Common myeloid progenitor, CD34-positive (primary cell): ENCODE results near the gene NR5A2.

ENCODE experiments used
- CTCF ChIA-PET: fragments of 350-600 bp; sonication (Branson Sonifier 250); formaldehyde crosslinking; loops from one replicate; lab custom pipeline; 2021; ENCODE audit warnings: antibody characterized with exemption; lab: Charles Lee
- POLR2A ChIA-PET: fragments of 350-600 bp; sonication (Branson Sonifier 250); formaldehyde crosslinking; loops from one replicate; lab custom pipeline; 2021; ENCODE audit warnings: antibody characterized with exemption; lab: Charles Lee
- DNase-seq, 3 donors: peaks; one replicate each; pipeline versions ENCODE4 v3.0.0 to v3.0.0-alpha.2; 2013
- H3K27ac ChIP-seq, 2 experiments: 1 replicate in 1 of 2; 2 replicates in 1 of 2; pipeline ENCODE4 v1.7.0; 2013; ENCODE audit warnings: inconsistent platforms in 2 of 2, low read length in 2 of 2, mild to moderate bottlenecking in 2 of 2, low read depth in 1 of 2, moderate library complexity in 1 of 2; ENCODE audit not compliant: severe bottlenecking in 2 of 2, insufficient read depth in 1 of 2, poor library complexity in 1 of 2
- H3K27me3 ChIP-seq, 5 experiments: replicated peaks in 2 of 5; 1 replicate in 3 of 5; 2 replicates in 2 of 5; pipeline versions ENCODE4 v1.6.1 to v1.7.0; 2013; ENCODE audit warnings: low read length in 4 of 5, mild to moderate bottlenecking in 2 of 5, moderate library complexity in 2 of 5, inconsistent platforms in 1 of 5; ENCODE audit not compliant: insufficient read depth in 5 of 5, control insufficient read depth in 4 of 5
- H3K36me3 ChIP-seq, 4 experiments: 1 replicate in 2 of 4; 2 replicates in 2 of 4; pipeline versions ENCODE4 v1.6.1 to v1.7.0; 2013; ENCODE audit warnings: low read length in 3 of 4, control low read depth in 1 of 4, mild to moderate bottlenecking in 1 of 4; ENCODE audit not compliant: control insufficient read depth in 4 of 4, insufficient read depth in 4 of 4
- H3K4me1 ChIP-seq, 4 experiments: 1 replicate in 3 of 4; 2 replicates in 1 of 4; pipeline versions ENCODE4 v1.6.1 to v1.7.1; 2013; ENCODE audit warnings: low read length in 3 of 4, mild to moderate bottlenecking in 3 of 4, control low read depth in 1 of 4, inconsistent platforms in 1 of 4, moderate library complexity in 1 of 4; ENCODE audit not compliant: control insufficient read depth in 4 of 4, insufficient read depth in 4 of 4; ENCODE audit errors: control extremely low read depth in 1 of 4
- H3K4me3 ChIP-seq, 7 experiments: 1 replicate in 4 of 7; 2 replicates in 3 of 7; pipeline versions ENCODE4 v1.5.1 to v1.7.0; 2013; ENCODE audit warnings: mild to moderate bottlenecking in 7 of 7, low read length in 6 of 7, moderate library complexity in 6 of 7, inconsistent platforms in 2 of 7, low read depth in 2 of 7, control low read depth in 1 of 7; ENCODE audit not compliant: insufficient read depth in 4 of 7, control insufficient read depth in 1 of 7; ENCODE audit errors: extremely low read depth in 1 of 7
- H3K9me3 ChIP-seq, 5 experiments: 1 replicate in 4 of 5; 2 replicates in 1 of 5; pipeline versions ENCODE4 v1.6.1 to v1.7.1; 2013; ENCODE audit warnings: low read length in 4 of 5, mild to moderate bottlenecking in 2 of 5, inconsistent platforms in 1 of 5, low read depth in 1 of 5, moderate library complexity in 1 of 5; ENCODE audit not compliant: control insufficient read depth in 4 of 5, insufficient read depth in 2 of 5; ENCODE audit errors: control extremely low read depth in 1 of 5
- WGBS: methylation state at CpG from one replicate; pipeline ENCODE4 v1.1.5; 2013; ENCODE audit not compliant: insufficient coverage; 5-methylcytosine and 5-hydroxymethylcytosine counted together

NR5A2 gene

GRCh38 chr1:200116324-200116723 is 88.8 kb downstream of the NR5A2 start:
- no peaks in the 10 kb centered on the region for H3K4me1 ChIP-seq
- no peaks in the 10 kb centered on the region for H3K9me3 ChIP-seq
- WGBS: no CpG with 5 or more reads among the region's 1 CpG
- DNase-seq: no peak
- ChIA-PET POLR2A (no interaction called here), CTCF (no interaction called here)
- no peak overlapping the region for H3K27ac ChIP-seq
- H3K27me3 ChIP-seq: no peaks in the 10 kb centered on the region
- no peaks in the 10 kb centered on the region for H3K36me3 ChIP-seq
- H3K4me3 ChIP-seq: no peak overlapping the region

DNA sequence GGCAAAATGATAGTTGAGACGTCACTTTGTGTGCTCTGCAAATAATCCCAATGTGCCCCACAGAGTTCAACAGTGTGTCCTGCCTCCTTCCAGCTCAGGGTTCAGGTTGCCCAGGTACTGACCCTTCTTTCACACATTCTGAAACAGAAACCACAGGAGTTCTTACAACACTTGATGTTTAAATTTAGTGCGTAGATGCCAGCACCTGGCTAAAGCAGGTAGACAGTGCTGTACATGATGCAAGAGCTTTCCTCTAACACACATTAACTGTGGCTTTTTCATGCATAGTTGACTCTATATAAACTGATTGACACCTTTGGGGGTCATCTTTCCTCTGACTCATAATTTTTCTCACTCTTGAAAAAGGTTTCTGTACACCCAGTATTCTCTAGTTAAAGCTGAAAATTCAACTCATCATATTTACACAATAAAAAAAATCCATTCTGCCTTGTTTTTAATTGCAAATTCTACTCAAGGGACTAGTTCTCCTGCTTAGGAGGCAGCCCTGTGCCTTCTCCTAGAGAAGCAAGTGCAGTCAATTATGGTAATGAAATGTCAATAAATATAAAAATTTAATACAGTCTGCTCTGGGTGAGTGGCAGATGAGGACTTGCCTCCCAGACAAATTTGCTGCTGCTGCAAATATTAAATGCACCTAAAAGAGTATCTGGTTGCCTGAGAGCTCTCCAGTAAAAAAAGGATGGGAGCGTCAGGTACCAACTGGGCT is 91.4 kb downstream of the NR5A2 start:
- no peak overlapping the region for H3K4me3 ChIP-seq
- no peaks in the 10 kb centered on the region for H3K27me3 ChIP-seq
- 97% methylated on average over 3 of the region's 3 CpGs for WGBS
- peaks cover 0 to 9% (median 0%) of the 10 kb centered on the region in 4 experiments for H3K4me1 ChIP-seq
- no peak for DNase-seq
- no peak overlapping the region for H3K27ac ChIP-seq
- ChIA-PET CTCF (interaction anchor here (1.3 kb wide), 1 partner anchor 13 kb away, joined by 3 read pairs; no protein-coding TSS in a partner anchor), POLR2A (no interaction called here)
- no peaks in the 10 kb centered on the region for H3K36me3 ChIP-seq
- H3K9me3 ChIP-seq: no peaks in the 10 kb centered on the region

GRCh38 chr1:200121421-200121820 is 93.9 kb downstream of the NR5A2 start:
- DNase-seq: no peak
- Histone ChIP-seq H3K27ac (no peak overlapping the region), H3K4me3 (no peak overlapping the region), H3K36me3 (no peaks in the 10 kb centered on the region), H3K4me1 (peaks cover 0 to 9% (median 0%) of the 10 kb centered on the region in 4 experiments), H3K27me3 (no peaks in the 10 kb centered on the region), H3K9me3 (no peaks in the 10 kb centered on the region)
- CTCF ChIA-PET: interaction anchor here (1.0 kb wide), 1 partner anchor 32 kb away, joined by 3 read pairs; no protein-coding TSS in a partner anchor
- POLR2A ChIA-PET: no interaction called here

DNA sequence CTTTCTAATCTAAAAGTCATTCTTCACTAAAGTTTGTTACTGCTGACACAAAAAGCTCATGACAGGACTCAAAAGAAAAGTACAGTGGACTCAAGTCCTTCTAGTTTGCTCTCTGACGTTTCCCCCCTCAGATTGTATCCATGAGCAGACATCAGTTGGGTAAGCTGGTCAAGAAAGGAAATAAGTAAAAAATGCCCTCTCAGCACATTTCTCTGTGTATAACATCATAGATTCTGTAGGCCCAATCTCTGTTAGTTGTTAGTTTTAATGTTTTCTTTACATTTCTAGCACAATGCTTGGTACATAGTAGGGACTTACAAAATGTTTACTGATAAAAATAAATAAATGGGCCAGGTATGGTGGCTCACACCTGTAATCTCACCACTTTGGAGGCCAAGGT is 96.8 kb downstream of the NR5A2 start:
- 100% methylated on average over 1 of the region's 1 CpG for WGBS
- ChIA-PET CTCF (interaction anchor here (1.0 to 1.4 kb wide), 2 partner anchors 13 to 15 kb away, joined by 3 to 6 read pairs; no protein-coding TSS in a partner anchor), POLR2A (interaction anchor here (0.5 kb wide), 1 partner anchor 311 kb away, joined by 4 read pairs; no protein-coding TSS in a partner anchor)
- Histone ChIP-seq H3K4me1 (peaks cover 2 to 14% (median 5%) of the 10 kb centered on the region in 4 experiments), H3K27ac (no peak overlapping the region), H3K27me3 (no peaks in the 10 kb centered on the region), H3K4me3 (no peak overlapping the region), H3K36me3 (no peaks in the 10 kb centered on the region), H3K9me3 (no peaks in the 10 kb centered on the region)
- DNase-seq: no peak

- Histone ChIP-seq H3K36me3 (no peaks in the 10 kb centered on the region), H3K27ac (no peak overlapping the region), H3K27me3 (no peaks in the 10 kb centered on the region), H3K9me3 (no peaks in the 10 kb centered on the region), H3K4me3 (no peak overlapping the region), H3K4me1 (peaks cover 11 to 28% (median 16%) of the 10 kb centered on the region in 4 experiments)
- 100% methylated on average over 5 of the region's 7 CpGs for WGBS
- POLR2A ChIA-PET: no interaction called here
- no peak for DNase-seq
- CTCF ChIA-PET: interaction anchor here (0.8 kb wide), 1 partner anchor 148 kb away, joined by 3 read pairs; no protein-coding TSS in a partner anchor
These were observed 100.6 kb downstream of the NR5A2 start for GRCh38 chr1:200128081-200128480.

DNA sequence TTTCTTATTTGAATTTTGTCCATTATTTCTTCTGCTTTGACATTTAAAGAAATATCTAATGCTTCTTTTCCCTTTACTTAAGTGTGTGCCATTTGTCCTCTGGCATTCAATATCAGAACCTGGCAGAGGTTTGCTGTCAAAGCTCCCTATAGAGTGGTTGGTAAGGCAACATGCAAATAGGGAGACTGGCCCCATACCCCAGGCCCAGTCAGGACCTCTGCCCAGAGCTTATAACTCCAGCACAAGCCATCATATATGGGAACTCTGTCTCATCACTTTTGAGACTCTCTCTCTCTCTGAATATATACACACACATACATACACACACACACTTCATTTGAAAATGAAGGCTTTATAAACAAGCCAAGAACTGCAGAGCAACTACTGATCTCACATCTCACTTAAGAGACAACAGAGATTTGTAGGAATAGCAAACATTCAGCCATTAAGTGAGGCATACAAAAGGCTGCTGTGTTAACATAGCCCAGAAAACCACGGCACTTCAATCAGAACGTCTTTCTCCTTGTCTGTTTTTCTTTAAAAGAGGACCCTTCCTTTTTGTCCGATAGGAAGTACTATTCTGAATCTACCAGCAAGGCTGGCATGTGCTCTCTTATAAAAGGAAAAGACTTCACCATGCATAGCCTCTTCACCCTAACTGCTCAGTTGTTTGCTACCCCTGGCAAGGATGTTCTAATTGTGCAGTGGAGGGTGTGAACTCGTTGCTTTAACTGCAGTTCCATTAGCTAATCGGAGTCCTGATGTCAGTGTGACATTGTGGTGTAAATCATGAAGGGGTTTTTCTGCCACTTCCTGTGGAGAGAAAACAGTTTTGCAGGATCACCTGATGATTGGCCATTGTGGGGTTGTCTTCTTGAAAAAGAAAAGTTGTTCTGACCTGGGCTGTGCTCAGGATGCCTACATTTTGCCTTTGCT is 101.7 kb downstream of the NR5A2 start:
- ChIA-PET POLR2A (no interaction called here), CTCF (interaction anchor here (0.8 kb wide), 1 partner anchor 146 kb away, joined by 3 read pairs; no protein-coding TSS in a partner anchor)
- Histone ChIP-seq H3K36me3 (no peaks in the 10 kb centered on the region), H3K27ac (no peak overlapping the region), H3K4me3 (no peak overlapping the region), H3K4me1 (peaks cover 11 to 28% (median 16%) of the 10 kb centered on the region in 4 experiments), H3K9me3 (no peaks in the 10 kb centered on the region), H3K27me3 (no peaks in the 10 kb centered on the region)
- WGBS: 8% methylated on average over 4 of the region's 5 CpGs
- peak in 2 of 3 donors; percentile 65 to 68 for DNase-seq
